Measurements from ENCODE around the gene ZFP69. TPM values are rescaled to one million over a fixed set of nuclear protein-coding genes. Genes with fewer than 3 reads are reported as not detected.
A peak's percentile ranks its signal among the peaks of the same experiment; 100 is the strongest.

ZFP69 gene
- total RNA-seq, 1 donor from 2014 or later = 5.2 TPM

DNA sequence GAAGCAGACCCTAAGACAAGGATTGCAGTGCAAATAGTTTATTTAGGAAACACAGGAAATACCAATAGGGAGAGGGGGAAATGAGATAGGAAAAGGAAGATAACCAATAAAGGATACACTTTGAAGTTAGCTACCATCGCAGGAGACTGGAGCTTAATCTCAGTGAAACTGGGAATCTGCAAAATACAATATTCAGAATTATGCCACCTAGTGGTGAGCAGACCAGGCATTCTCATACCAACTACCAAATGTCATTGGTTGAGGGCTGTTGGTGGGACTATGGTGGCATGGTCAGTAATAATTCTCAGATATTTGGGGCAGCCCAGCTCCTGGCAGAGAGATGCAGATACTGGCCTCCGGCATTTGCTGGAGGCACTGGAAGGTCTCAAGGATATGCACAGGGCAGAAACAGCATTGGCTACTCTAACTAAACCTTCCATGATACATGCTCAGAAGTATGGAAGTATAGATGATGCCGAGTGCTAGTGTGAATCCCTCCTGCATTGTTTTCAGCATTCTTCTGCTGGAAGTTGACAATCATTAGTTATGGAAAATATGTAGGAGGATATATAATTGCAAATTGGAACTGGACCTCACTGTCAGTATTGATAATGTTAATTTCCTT, 38.6 kb upstream of the ZFP69 start:
- no peak for DNase-seq (ENCODE audit: low spot score, unreplicated experiment)
- no peak overlapping the region for H3K4me3 Mint-ChIP-seq (ENCODE audit: low read depth)
- H3K27me3 Mint-ChIP-seq = no peaks in the 10 kb centered on the region
- H3K27ac Mint-ChIP-seq = no peak overlapping the region
- H3K4me1 Mint-ChIP-seq (ENCODE audit: low read depth) = no peaks in the 10 kb centered on the region
- H3K9me3 Mint-ChIP-seq (ENCODE audit: low read depth) = no peaks in the 10 kb centered on the region
- TF ChIP-seq CTCF (IDR thresholded peaks at IDR 0.05; ENCODE audit: unreplicated experiment) = peak; percentile 76
- H3K36me3 Mint-ChIP-seq (ENCODE audit: insufficient read depth) = no peaks in the 10 kb centered on the region

GRCh38 chr1:40439247-40439646, 37.8 kb upstream of the ZFP69 start:
- Mint-ChIP-seq H3K27ac (no peak overlapping the region), H3K4me1 (ENCODE audit: low read depth) (no peaks in the 10 kb centered on the region), H3K9me3 (ENCODE audit: low read depth) (no peaks in the 10 kb centered on the region), H3K27me3 (no peaks in the 10 kb centered on the region), H3K4me3 (ENCODE audit: low read depth) (no peak overlapping the region), H3K36me3 (ENCODE audit: insufficient read depth) (no peaks in the 10 kb centered on the region)
- TF ChIP-seq CTCF (IDR thresholded peaks at IDR 0.05; ENCODE audit: unreplicated experiment) = no peak
- no peak for DNase-seq (ENCODE audit: low spot score, unreplicated experiment)

GRCh38 chr1:40449684-40450494, 27.2 kb upstream of the ZFP69 start, which contains the start of gene ZFP69B:
ZFP69B (plus strand) TSS chr1:40450476; CDS start chr1:40450962, 486 bp downstream.
- Mint-ChIP-seq H3K36me3 (ENCODE audit: insufficient read depth) (peaks cover 34% of the 10 kb centered on the region), H3K27ac (peak within 1 kb of the TSS; percentile 97), H3K9me3 (ENCODE audit: low read depth) (peaks cover 23% of the 10 kb centered on the region), H3K27me3 (no peaks in the 10 kb centered on the region), H3K4me1 (ENCODE audit: low read depth) (peaks cover 13% of the 10 kb centered on the region), H3K4me3 (ENCODE audit: low read depth) (peak within 1 kb of the TSS; percentile 89)
- DNase-seq (ENCODE audit: low spot score, unreplicated experiment) = peak; percentile 97
- TF ChIP-seq CTCF (IDR thresholded peaks at IDR 0.05; ENCODE audit: unreplicated experiment) = peak; percentile 22

GRCh38 chr1:40450495-40451237, 26.4 kb upstream of the ZFP69 start:
- Mint-ChIP-seq H3K4me1 (ENCODE audit: low read depth) (peaks cover 13% of the 10 kb centered on the region), H3K9me3 (ENCODE audit: low read depth) (peaks cover 28% of the 10 kb centered on the region), H3K27me3 (no peaks in the 10 kb centered on the region), H3K36me3 (ENCODE audit: insufficient read depth) (peaks cover 42% of the 10 kb centered on the region), H3K27ac (peak overlapping the region; percentile 97), H3K4me3 (ENCODE audit: low read depth) (peak overlapping the region; percentile 89)
- TF ChIP-seq CTCF (IDR thresholded peaks at IDR 0.05; ENCODE audit: unreplicated experiment) = no peak
- no peak for DNase-seq (ENCODE audit: low spot score, unreplicated experiment)

GRCh38 chr1:40451238-40451585, 25.9 kb upstream of the ZFP69 start:
- peaks cover 31% of the 10 kb centered on the region for H3K9me3 Mint-ChIP-seq (ENCODE audit: low read depth)
- no peak for TF ChIP-seq CTCF (IDR thresholded peaks at IDR 0.05; ENCODE audit: unreplicated experiment)
- H3K27me3 Mint-ChIP-seq = no peaks in the 10 kb centered on the region
- peak overlapping the region; percentile 97 for H3K27ac Mint-ChIP-seq
- peak overlapping the region; percentile 89 for H3K4me3 Mint-ChIP-seq (ENCODE audit: low read depth)
- DNase-seq (ENCODE audit: low spot score, unreplicated experiment) = no peak
- H3K4me1 Mint-ChIP-seq (ENCODE audit: low read depth) = peaks cover 13% of the 10 kb centered on the region
- peaks cover 48% of the 10 kb centered on the region for H3K36me3 Mint-ChIP-seq (ENCODE audit: insufficient read depth)
